Stimulated activated naive CD8-positive, alpha-beta T cell treated with anti-CD3 and anti-CD28 coated beads, Interleukin-15, Interleukin-2, amounts not matched to agents 100 ng/mL and 50 ng/mL, for 24 hours (primary cell): ENCODE data around the gene AKAP13.

Source experiments
- H3K27ac Mint-ChIP-seq: one replicate; pipeline ENCODE4 v1.8.0; 2021; ENCODE audit warnings: mild to moderate bottlenecking, mixed read lengths
- H3K27me3 Mint-ChIP-seq: one replicate; pipeline ENCODE4 v1.8.0; 2021; ENCODE audit warnings: mixed read lengths
- H3K36me3 Mint-ChIP-seq: one replicate; pipeline ENCODE4 v1.8.0; 2021; ENCODE audit warnings: low read depth, mixed read lengths
- H3K4me1 Mint-ChIP-seq: one replicate; pipeline ENCODE4 v1.8.0; 2021; ENCODE audit warnings: low read depth, mixed read lengths
- H3K4me3 Mint-ChIP-seq: one replicate; pipeline ENCODE4 v1.8.0; 2021; ENCODE audit warnings: mild to moderate bottlenecking, mixed read lengths
- H3K9me3 Mint-ChIP-seq: one replicate; pipeline ENCODE4 v1.8.0; 2021; ENCODE audit warnings: mixed read lengths

Gene AKAP13

GRCh38 chr15:85619992-85620689 is 239.7 kb downstream of the AKAP13 start:
- no peaks in the 10 kb centered on the region for H3K27me3 Mint-ChIP-seq
- H3K4me1 Mint-ChIP-seq = peaks cover 33% of the 10 kb centered on the region
- peaks cover 7% of the 10 kb centered on the region for H3K36me3 Mint-ChIP-seq

GRCh38 chr15:85620690-85621049 is 240.3 kb downstream of the AKAP13 start:
- Mint-ChIP-seq H3K36me3 (peaks cover 13% of the 10 kb centered on the region), H3K4me1 (peaks cover 38% of the 10 kb centered on the region), H3K4me3 (no peak overlapping the region), H3K9me3 (no peaks in the 10 kb centered on the region), H3K27ac (no peak overlapping the region), H3K27me3 (no peaks in the 10 kb centered on the region)

More at GRCh38 chr15:85619992-85620689, 239.7 kb downstream of the AKAP13 start:
- Mint-ChIP-seq H3K27ac (no peak overlapping the region), H3K9me3 (no peaks in the 10 kb centered on the region), H3K4me3 (no peak overlapping the region)

GRCh38 chr15:85621094-85621493 is 240.7 kb downstream of the AKAP13 start:
- Mint-ChIP-seq H3K27ac (no peak overlapping the region), H3K4me1 (peaks cover 43% of the 10 kb centered on the region), H3K36me3 (peaks cover 15% of the 10 kb centered on the region), H3K4me3 (no peak overlapping the region), H3K9me3 (no peaks in the 10 kb centered on the region), H3K27me3 (no peaks in the 10 kb centered on the region)

GRCh38 chr15:85622221-85622831 is 241.9 kb downstream of the AKAP13 start:
- Mint-ChIP-seq H3K9me3 (no peaks in the 10 kb centered on the region), H3K4me3 (peak overlapping the region; percentile 8), H3K36me3 (peaks cover 26% of the 10 kb centered on the region), H3K27me3 (no peaks in the 10 kb centered on the region), H3K27ac (peak overlapping the region; percentile 19), H3K4me1 (peaks cover 54% of the 10 kb centered on the region)

- no peaks in the 10 kb centered on the region for H3K9me3 Mint-ChIP-seq
- no peaks in the 10 kb centered on the region for H3K27me3 Mint-ChIP-seq
- H3K4me3 Mint-ChIP-seq = peak overlapping the region; percentile 40
- peaks cover 29% of the 10 kb centered on the region for H3K36me3 Mint-ChIP-seq
- H3K4me1 Mint-ChIP-seq = peaks cover 56% of the 10 kb centered on the region
- peak overlapping the region; percentile 57 for H3K27ac Mint-ChIP-seq
Measured at GRCh38 chr15:85623315-85624049, 243.1 kb downstream of the AKAP13 start.

GRCh38 chr15:85624291-85624801 is 243.9 kb downstream of the AKAP13 start:
- Mint-ChIP-seq H3K27me3 (no peaks in the 10 kb centered on the region), H3K4me1 (peaks cover 61% of the 10 kb centered on the region), H3K27ac (peak overlapping the region; percentile 50), H3K4me3 (peak overlapping the region; percentile 46), H3K36me3 (peaks cover 29% of the 10 kb centered on the region), H3K9me3 (no peaks in the 10 kb centered on the region)

GRCh38 chr15:85625166-85625830 is 244.9 kb downstream of the AKAP13 start:
- Mint-ChIP-seq H3K36me3 (peaks cover 33% of the 10 kb centered on the region), H3K4me1 (peaks cover 66% of the 10 kb centered on the region), H3K4me3 (peak overlapping the region; percentile 46), H3K27ac (peak overlapping the region; percentile 86), H3K27me3 (no peaks in the 10 kb centered on the region), H3K9me3 (no peaks in the 10 kb centered on the region)

GRCh38 chr15:85625856-85626255 is 245.5 kb downstream of the AKAP13 start:
- Mint-ChIP-seq H3K4me1 (peaks cover 68% of the 10 kb centered on the region), H3K27me3 (no peaks in the 10 kb centered on the region), H3K9me3 (no peaks in the 10 kb centered on the region), H3K36me3 (peaks cover 34% of the 10 kb centered on the region), H3K27ac (peak overlapping the region; percentile 86), H3K4me3 (peak overlapping the region; percentile 46)

GRCh38 chr15:85627213-85627935 is 247.0 kb downstream of the AKAP13 start:
- peaks cover 40% of the 10 kb centered on the region for H3K36me3 Mint-ChIP-seq
- no peaks in the 10 kb centered on the region for H3K27me3 Mint-ChIP-seq
- no peak overlapping the region for H3K4me3 Mint-ChIP-seq
- peaks cover 65% of the 10 kb centered on the region for H3K4me1 Mint-ChIP-seq
- peak overlapping the region; percentile 23 for H3K27ac Mint-ChIP-seq
- no peaks in the 10 kb centered on the region for H3K9me3 Mint-ChIP-seq

- Mint-ChIP-seq H3K4me1 (peaks cover 44% of the 10 kb centered on the region), H3K27me3 (no peaks in the 10 kb centered on the region), H3K9me3 (no peaks in the 10 kb centered on the region), H3K4me3 (no peak overlapping the region), H3K36me3 (peaks cover 41% of the 10 kb centered on the region), H3K27ac (no peak overlapping the region)
Measured at GRCh38 chr15:85630311-85630710, 249.9 kb downstream of the AKAP13 start.

- Mint-ChIP-seq H3K27me3 (no peaks in the 10 kb centered on the region), H3K4me1 (peaks cover 37% of the 10 kb centered on the region), H3K36me3 (peaks cover 36% of the 10 kb centered on the region), H3K27ac (no peak overlapping the region), H3K4me3 (no peak overlapping the region), H3K9me3 (no peaks in the 10 kb centered on the region)
Measured at GRCh38 chr15:85631018-85631417, 250.6 kb downstream of the AKAP13 start.

- H3K36me3 Mint-ChIP-seq = peaks cover 30% of the 10 kb centered on the region
- no peak overlapping the region for H3K27ac Mint-ChIP-seq
Measured at GRCh38 chr15:85632014-85632413, 251.6 kb downstream of the AKAP13 start.

GRCh38 chr15:85633859-85634258 is 253.5 kb downstream of the AKAP13 start:
- H3K36me3 Mint-ChIP-seq = peaks cover 23% of the 10 kb centered on the region
- H3K4me3 Mint-ChIP-seq = no peak overlapping the region
- peaks cover 32% of the 10 kb centered on the region for H3K4me1 Mint-ChIP-seq
- no peaks in the 10 kb centered on the region for H3K9me3 Mint-ChIP-seq
- H3K27me3 Mint-ChIP-seq = no peaks in the 10 kb centered on the region
- no peak overlapping the region for H3K27ac Mint-ChIP-seq

More at GRCh38 chr15:85632014-85632413, 251.6 kb downstream of the AKAP13 start:
- H3K4me1 Mint-ChIP-seq = peaks cover 35% of the 10 kb centered on the region
- H3K9me3 Mint-ChIP-seq = no peaks in the 10 kb centered on the region
- H3K27me3 Mint-ChIP-seq = no peaks in the 10 kb centered on the region
- no peak overlapping the region for H3K4me3 Mint-ChIP-seq

- H3K27ac Mint-ChIP-seq = no peak overlapping the region
- H3K9me3 Mint-ChIP-seq = no peaks in the 10 kb centered on the region
- peaks cover 37% of the 10 kb centered on the region for H3K4me1 Mint-ChIP-seq
- H3K4me3 Mint-ChIP-seq = no peak overlapping the region
- peaks cover 35% of the 10 kb centered on the region for H3K36me3 Mint-ChIP-seq
- no peaks in the 10 kb centered on the region for H3K27me3 Mint-ChIP-seq
Measured at GRCh38 chr15:85636351-85636750, 255.9 kb downstream of the AKAP13 start.
